ENCODE measurements around the gene TNIK. TPM values are rescaled to one million over a fixed set of nuclear protein-coding genes. Genes with fewer than 3 reads are reported as not detected.

TNIK gene
- total and polyA plus RNA-seq, 2 of the 4 experiments (the other 2 are of a cell fraction), result 3.4 to 6.3 TPM

DNA sequence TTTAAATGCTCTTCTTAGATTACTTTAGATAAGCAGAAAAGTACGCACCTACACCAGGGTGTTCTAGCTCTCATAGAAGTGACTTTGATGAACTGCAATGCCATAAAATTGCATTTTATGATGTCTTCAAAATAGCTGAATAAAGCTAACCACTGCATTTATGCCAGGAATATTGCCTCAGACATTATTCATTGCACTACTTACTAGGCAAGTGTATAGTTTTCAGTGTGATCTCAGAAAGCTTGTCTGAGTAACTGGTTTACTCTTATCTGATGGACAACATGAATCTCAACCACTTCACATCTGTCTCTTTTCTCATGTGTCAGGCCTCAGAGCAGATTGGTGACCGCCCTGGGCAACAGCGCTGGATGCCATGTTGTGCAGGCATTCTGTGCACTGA lies 314.4 kb downstream of the TNIK start:
- Histone ChIP-seq H3K14ac (replicated peaks; ENCODE audit: low read depth, low read length) (no peak overlapping the region), H4K8ac (ENCODE audit: low read depth in 2 of 2, low read length in 2 of 2) (no peak overlapping the region), H3K27ac (ENCODE audit: insufficient read depth, low read length) (no peak overlapping the region), H4K91ac (ENCODE audit: insufficient read depth, low read depth, low read length) (no peak overlapping the region), H3K18ac (ENCODE audit: low read depth, low read length) (no peak overlapping the region), H2BK15ac (ENCODE audit: low read depth, low read length) (no peak overlapping the region), H2BK120ac (ENCODE audit: low read depth, low read length) (no peak overlapping the region), H3K9ac (ENCODE audit: low read depth, low read length) (no peak overlapping the region), H3K4me1 (ENCODE audit: control insufficient read depth, insufficient read depth, low read length) (no peaks in the 10 kb centered on the region), H3K36me3 (ENCODE audit: control insufficient read depth, insufficient read depth, low read length) (no peaks in the 10 kb centered on the region), H2BK5ac (ENCODE audit: low read depth, low read length, poor library complexity, severe bottlenecking) (no peak overlapping the region), H2AK5ac (ENCODE audit: low read depth, low read length) (no peak overlapping the region), H3K9me3 (ENCODE audit: control insufficient read depth, insufficient read depth, low read length) (no peaks in the 10 kb centered on the region), H3K9me1 (ENCODE audit: insufficient read depth, low read length) (no peaks in the 10 kb centered on the region), H3K79me1 (ENCODE audit: low read depth in 1 of 2, low read length in 2 of 2) (no peaks in the 10 kb centered on the region), H4K20me1 (ENCODE audit: insufficient read depth, low read length) (no peaks in the 10 kb centered on the region), H3K4ac (ENCODE audit: low read depth, low read length) (no peak overlapping the region), H2AK9ac (replicated peaks; ENCODE audit: low read depth, low read length, poor library complexity) (no peak overlapping the region), H3K56ac (ENCODE audit: extremely low read depth, insufficient read depth, low read length) (no peak overlapping the region), H2AFZ (replicated peaks; ENCODE audit: low read length, poor library complexity) (no peak overlapping the region), H3K4me2 (ENCODE audit: low read depth, low read length) (no peak overlapping the region), H4K5ac (ENCODE audit: low read depth, low read length) (no peak overlapping the region), H3K4me3 (ENCODE audit: insufficient read depth, low read depth, low read length) (no peak overlapping the region), H3K27me3 (ENCODE audit: control insufficient read depth, insufficient read depth, low read length) (no peaks in the 10 kb centered on the region), H3K23ac (ENCODE audit: low read depth, low read length) (no peak overlapping the region), H2BK20ac (ENCODE audit: low read depth, low read length) (no peak overlapping the region)
- CTCF ChIA-PET, result interaction anchor here (0.6 kb wide), 1 partner anchor 13 kb away, joined by 3 read pairs; no protein-coding TSS in a partner anchor
- ATAC-seq (ENCODE audit: low read depth), result no peak
- POLR2A ChIA-PET (ENCODE audit: unreplicated experiment), result no interaction called here
- DNase-seq, result no peak
- dilution Hi-C loops (cut with HindIII; ENCODE audit: low sequenced_read_pairs, unreplicated experiment) (no loop called here), intact Hi-C loops (cut with micrococcal nuclease) (no loop called here), in situ Hi-C loops (cut with MboI; ENCODE audit: low sequenced_read_pairs) (no loop called here)
- no peak for TF ChIP-seq RCOR1 (IDR thresholded peaks at IDR 0.05; ENCODE audit: insufficient replicate concordance, low read length)
- BruUV-seq (replicated peaks), result no TSS peak
- no CpG with 5 or more reads among the region's 3 CpGs for whole genome bisulfite sequencing, 2 experiments (ENCODE audit: extremely low coverage in 2 of 2, insufficient read length in 1 of 2)

Data from IMR-90 (cell line).